Esophagus squamous epithelium (tissue), 5 donors: ENCODE results near the gene NCS1. TPM values are rescaled to one million over a fixed set of nuclear protein-coding genes. Genes with fewer than 3 reads are reported as not detected.
A peak's percentile ranks its signal among the peaks of the same experiment; 100 is the strongest.

ENCODE experiments used
- DNase-seq: peaks from one replicate; lab custom pipeline; 2025; lab: John Stamatoyannopoulos, UW
- H3K27ac ChIP-seq, 4 donors: fragments of 200-600 bp; sonication (generic); one replicate each; pipeline ENCODE4 v1.5.1; 2016 to 2019; ENCODE audit warnings: mild to moderate bottlenecking in 1 of 4
- H3K27me3 ChIP-seq, 4 donors: fragments of 200-600 bp; sonication (generic); 1 replicate in 3 of 4; 2 replicates in 1 of 4; pipeline versions ENCODE4 v1.5.1 to v1.6.0; 2017 to 2021; ENCODE audit warnings: antibody characterized with exemption in 1 of 4
- H3K36me3 ChIP-seq, 3 donors: fragments of 200-600 bp; sonication (generic); one replicate each; pipeline ENCODE4 v1.5.1; 2016 to 2019
- H3K4me1 ChIP-seq, 3 donors: fragments of 200-600 bp; sonication (generic); one replicate each; pipeline ENCODE4 v1.5.1; 2017 to 2019
- H3K4me3 ChIP-seq, 4 donors: fragments of 200-600 bp; sonication (generic); 1 replicate in 3 of 4; 2 replicates in 1 of 4; pipeline ENCODE4 v1.5.1; 2016 to 2019; ENCODE audit warnings: mild to moderate bottlenecking in 2 of 4, moderate library complexity in 1 of 4
- H3K9me3 ChIP-seq, 3 donors: fragments of 200-600 bp; sonication (generic); one replicate each; pipeline ENCODE4 v1.5.1; 2016 to 2019
- CTCF ChIP-seq, 6 experiments: fragments of 450-650 bp in 4 of 6; fragments of 200-600 bp in 2 of 6; sonication (generic) in 2 of 6; IDR thresholded peaks; one replicate each; pipeline ENCODE4 v1.5.1; 2016 to 2019; ENCODE audit warnings: antibody characterized with exemption in 6 of 6, mild to moderate bottlenecking in 4 of 6, moderate library complexity in 4 of 6
- POLR2A ChIP-seq, 4 donors: fragments of 450-650 bp; IDR thresholded peaks; one replicate each; pipeline ENCODE4 v1.6.1; 2017; ENCODE audit warnings: antibody characterized with exemption in 4 of 4, mild to moderate bottlenecking in 4 of 4, moderate library complexity in 3 of 4
- WGBS, 2 donors: methylation state at CpG; one replicate each; pipeline ENCODE4 v1.1.5; 2018; 5-methylcytosine and 5-hydroxymethylcytosine counted together
- intact Hi-C: fragments of 100-400 bp; cut with DNase I; formaldehyde crosslinking; loops from one replicate; pipeline ENCODE4 v1.15.0; 2022
- total RNA-seq, 4 donors: library from RNA; depleted of rRNA; stranded (reverse); fragments of >200 nt; gene quantifications; one replicate each; pipeline ENCODE4 v1.1.0, GENCODE V29; 2016
- donor health status: DM: yes; HTN: yes; CAD: no.

Gene NCS1
- total RNA-seq, 4 donors from 2014 or later: 9.3 to 31.3 (median 15.2) TPM

GRCh38 chr9:130225586-130225985 is 53.4 kb downstream of the NCS1 start:
- Histone ChIP-seq H3K36me3 (peaks cover 0 to 76% (median 0%) of the 10 kb centered on the region in 3 donors), H3K9me3 (peaks cover 0 to 12% (median 10%) of the 10 kb centered on the region in 3 donors), H3K4me1 (no peaks in the 10 kb centered on the region), H3K4me3 (no peak overlapping the region), H3K27ac (no peak overlapping the region), H3K27me3 (no peaks in the 10 kb centered on the region)
- TF ChIP-seq CTCF (IDR thresholded peaks at IDR 0.05) (no peak), POLR2A (IDR thresholded peaks at IDR 0.05) (no peak)
- no peak for DNase-seq
- WGBS, 2 donors: 96 to 100% methylated on average over 13 to 15 of the region's 20 CpGs
- intact Hi-C loops: no loop called here

GRCh38 chr9:130226112-130226511 is 53.9 kb downstream of the NCS1 start:
- intact Hi-C loops: no loop called here
- TF ChIP-seq POLR2A (IDR thresholded peaks at IDR 0.05): no peak
- WGBS, 2 donors: 60 to 87% methylated on average over 1 to 3 of the region's 12 CpGs
- peaks cover 0 to 76% (median 0%) of the 10 kb centered on the region in 3 donors for H3K36me3 ChIP-seq
- H3K9me3 ChIP-seq: peaks cover 0 to 12% (median 10%) of the 10 kb centered on the region in 3 donors
- H3K27ac ChIP-seq: no peak overlapping the region
- no peaks in the 10 kb centered on the region for H3K4me1 ChIP-seq
- DNase-seq: no peak
- no peaks in the 10 kb centered on the region for H3K27me3 ChIP-seq
- no peak overlapping the region for H3K4me3 ChIP-seq

- Histone ChIP-seq H3K27ac (no peak overlapping the region), H3K27me3 (no peaks in the 10 kb centered on the region), H3K4me1 (no peaks in the 10 kb centered on the region), H3K9me3 (peaks cover 0 to 12% (median 10%) of the 10 kb centered on the region in 3 donors), H3K36me3 (peaks cover 0 to 79% (median 0%) of the 10 kb centered on the region in 3 donors), H3K4me3 (no peak overlapping the region)
- no peak for DNase-seq
- intact Hi-C loops: no loop called here
- WGBS, 2 donors: 84 to 95% methylated on average over 3 of the region's 3 CpGs
- no peak for TF ChIP-seq CTCF (IDR thresholded peaks at IDR 0.05)
- TF ChIP-seq POLR2A (IDR thresholded peaks at IDR 0.05): no peak
These were observed 55.6 kb downstream of the NCS1 start for GRCh38 chr9:130227833-130228232.

GRCh38 chr9:130229759-130230158 is 57.6 kb downstream of the NCS1 start:
- DNase-seq: no peak
- H3K27ac ChIP-seq: no peak overlapping the region
- H3K4me1 ChIP-seq: no peaks in the 10 kb centered on the region
- peaks cover 0 to 12% (median 10%) of the 10 kb centered on the region in 3 donors for H3K9me3 ChIP-seq
- no peak overlapping the region for H3K4me3 ChIP-seq
- WGBS, 2 donors: 63 to 67% methylated on average over 3 of the region's 3 CpGs
- intact Hi-C loops: loop anchor here (10.0 kb wide), 1 partner anchor 345 kb away; no protein-coding TSS in a partner anchor
- H3K36me3 ChIP-seq: peaks cover 0 to 86% (median 0%) of the 10 kb centered on the region in 3 donors
- H3K27me3 ChIP-seq: no peaks in the 10 kb centered on the region
- TF ChIP-seq POLR2A (IDR thresholded peaks at IDR 0.05) (no peak), CTCF (IDR thresholded peaks at IDR 0.05) (no peak)

GRCh38 chr9:130230631-130231030 is 58.4 kb downstream of the NCS1 start:
- Histone ChIP-seq H3K4me1 (peaks cover 0 to 6% (median 2%) of the 10 kb centered on the region in 3 donors), H3K4me3 (no peak overlapping the region), H3K36me3 (peaks cover 0 to 79% (median 0%) of the 10 kb centered on the region in 3 donors), H3K27me3 (no peaks in the 10 kb centered on the region), H3K9me3 (peaks cover 0 to 12% (median 10%) of the 10 kb centered on the region in 3 donors), H3K27ac (no peak overlapping the region)
- no peak for TF ChIP-seq POLR2A (IDR thresholded peaks at IDR 0.05)
- intact Hi-C loops: loop anchor here (10.0 kb wide), 1 partner anchor 346 kb away; no protein-coding TSS in a partner anchor
- DNase-seq: no peak
- WGBS, 2 donors: 18 to 40% methylated on average over 1 of the region's 1 CpG

GRCh38 chr9:130232899-130233586 is 60.8 kb downstream of the NCS1 start:
- H3K4me3 ChIP-seq: no peak overlapping the region
- no peaks in the 10 kb centered on the region for H3K27me3 ChIP-seq
- peaks cover 0 to 1% (median under 1%) of the 10 kb centered on the region in 3 donors for H3K9me3 ChIP-seq
- TF ChIP-seq CTCF (IDR thresholded peaks at IDR 0.05): no peak
- H3K4me1 ChIP-seq: peaks cover 9 to 30% (median 10%) of the 10 kb centered on the region in 3 donors
- H3K36me3 ChIP-seq: peaks cover 0 to 55% (median 0%) of the 10 kb centered on the region in 3 donors
- intact Hi-C loops: loop anchor here (10.0 kb wide), 1 partner anchor 348 kb away; no protein-coding TSS in a partner anchor
- peak overlapping the region in 2 of 4 donors; percentile 13 to 30 for H3K27ac ChIP-seq
- 80 to 81% methylated on average over 18 to 26 of the region's 27 CpGs for WGBS, 2 donors
- no peak for DNase-seq
